K562 (cell line): ENCODE results near the gene PCDH1.

Source experiments
- CTCF ChIP-seq, 3 experiments: IDR thresholded peaks in 2 of 3; conservative IDR thresholded peaks in 1 of 3; 2 replicates each; pipeline ENCODE4 v1.5.1; 2011 to 2012; ENCODE audit warnings: low read length in 3 of 3, mild to moderate bottlenecking in 3 of 3, control low read depth in 2 of 3, improper control_type of control experiment in 1 of 3, inconsistent platforms in 1 of 3, low read depth in 1 of 3, mixed read lengths in 1 of 3, moderate library complexity in 1 of 3; ENCODE audit not compliant: insufficient read depth in 2 of 3
- EP300 ChIP-seq: IDR thresholded peaks from 2 replicates; pipeline ENCODE4 v1.6.1; 2012; ENCODE audit warnings: low read length, improper control_type of control experiment
- MAFK ChIP-seq: IDR thresholded peaks from 2 replicates; pipeline ENCODE4 v1.6.1; 2011; ENCODE audit warnings: low read length, improper control_type of control experiment
- NRF1 ChIP-seq, 2 experiments: fragments of 450-650 bp; IDR thresholded peaks in 1 of 2; conservative IDR thresholded peaks in 1 of 2; 2 replicates each; pipeline ENCODE4 v1.6.1; 2014; ENCODE audit warnings: mild to moderate bottlenecking in 2 of 2
- POU5F1 ChIP-seq: fragments of 150-350 bp; IDR thresholded peaks from 2 replicates; pipeline ENCODE4 v1.6.1; 2014; ENCODE audit warnings: borderline replicate concordance, low read length, low read depth, mild to moderate bottlenecking; ENCODE audit not compliant: partially characterized antibody
- RFX5 ChIP-seq: IDR thresholded peaks from 2 replicates; pipeline ENCODE4 v1.6.1; 2011; ENCODE audit warnings: low read depth, mild to moderate bottlenecking, improper control_type of control experiment, low read length
- SIRT6 ChIP-seq: IDR thresholded peaks from one replicate; pipeline ENCODE4 v1.6.1; 2012; ENCODE audit warnings: low read depth, mild to moderate bottlenecking, control low read depth, inconsistent platforms, low read length, moderate library complexity
- TAF1 ChIP-seq: IDR thresholded peaks from 2 replicates; pipeline ENCODE4 v1.6.1; 2011; ENCODE audit warnings: mild to moderate bottlenecking, low read length, moderate library complexity; ENCODE audit not compliant: insufficient read depth, control insufficient read depth, severe bottlenecking; ENCODE audit errors: extremely low read depth
- TEAD1 ChIP-seq, 2 experiments: fragments of 450-650 bp in 1 of 2; sonication (generic) in 1 of 2; formaldehyde crosslinking; IDR thresholded peaks; 2 replicates each; pipeline versions ENCODE4 v1.4.0 to v1.8.0; 2020 to 2022; ENCODE audit warnings: mild to moderate bottlenecking in 2 of 2, missing genetic modification reagents in 1 of 2
- TFE3 ChIP-seq: fragments of 450-650 bp; formaldehyde crosslinking; IDR thresholded peaks from 2 replicates; pipeline ENCODE4 v1.4.0; 2020; ENCODE audit warnings: mild to moderate bottlenecking, mixed read lengths
- ZBTB17 ChIP-seq: fragments of 450-650 bp; formaldehyde crosslinking; IDR thresholded peaks from 2 replicates; pipeline ENCODE4 v1.4.0; 2020; ENCODE audit warnings: mild to moderate bottlenecking
- ZNF324 ChIP-seq: fragments of 250-450 bp; sonication (Bioruptor Pico); IDR thresholded peaks from 2 replicates; pipeline ENCODE4 v1.4.0; 2020; ENCODE audit warnings: mild to moderate bottlenecking
- ZNF644 ChIP-seq: fragments of 200-800 bp; sonication (Bioruptor generic); IDR thresholded peaks from 2 replicates; pipeline ENCODE4 v1.6.1; 2016; ENCODE audit warnings: low read depth, missing genetic modification characterization, missing compliant biosample characterization

GRCh38 chr5:141825241-141825671, 53.0 kb downstream of the PCDH1 start:
- TF ChIP-seq ZNF644 (tag) (no peak), TEAD1 (CRISPR knock-in tag; IDR thresholded peaks at IDR 0.05) (no peak), ZNF324 (no peak), MAFK (no peak), RFX5 (no peak), POU5F1 (no peak), EP300 (no peak), SIRT6 (no peak), CTCF (IDR thresholded peaks at IDR 0.05 in 2 of 3, conservative IDR thresholded peaks at IDR 0.05 in 1 of 3; ENCODE audit: insufficient read depth in 2 of 3, low read depth in 1 of 3, low read length in 3 of 3) (no peak), TFE3 (no peak), ZBTB17 (CRISPR knock-in tag) (no peak), NRF1 (conservative IDR thresholded peaks at IDR 0.05 in 1 of 2, IDR thresholded peaks at IDR 0.05 in 1 of 2) (no peak), TAF1 (no peak)
